Measurements from ENCODE around the gene TLX1.

The TLX1 gene

GRCh38 chr10:101182936-101183335 is 51.8 kb downstream of the TLX1 start:
- no peak for TF ChIP-seq CTCF (IDR thresholded peaks at IDR 0.05; ENCODE audit: low read depth, low read length, missing control alignments)
- no peak overlapping the region for H3K4me3 ChIP-seq (replicated peaks; ENCODE audit: low read depth, low read length)
- DNase-seq (ENCODE audit: extremely low read depth, low read depth) = no peak

- H3K4me3 ChIP-seq (replicated peaks; ENCODE audit: low read depth, low read length) = no peak overlapping the region
- TF ChIP-seq CTCF (IDR thresholded peaks at IDR 0.05; ENCODE audit: low read depth, low read length, missing control alignments) = no peak
Observed at GRCh38 chr10:101183458-101184183, 52.5 kb downstream of the TLX1 start.

More at GRCh38 chr10:101183458-101184183, 52.5 kb downstream of the TLX1 start:
- no peak for DNase-seq (ENCODE audit: extremely low read depth, low read depth)

Measured in HFF-Myc (cell line).